ENCODE data around the gene TRIM63.

The TRIM63 gene

DNA sequence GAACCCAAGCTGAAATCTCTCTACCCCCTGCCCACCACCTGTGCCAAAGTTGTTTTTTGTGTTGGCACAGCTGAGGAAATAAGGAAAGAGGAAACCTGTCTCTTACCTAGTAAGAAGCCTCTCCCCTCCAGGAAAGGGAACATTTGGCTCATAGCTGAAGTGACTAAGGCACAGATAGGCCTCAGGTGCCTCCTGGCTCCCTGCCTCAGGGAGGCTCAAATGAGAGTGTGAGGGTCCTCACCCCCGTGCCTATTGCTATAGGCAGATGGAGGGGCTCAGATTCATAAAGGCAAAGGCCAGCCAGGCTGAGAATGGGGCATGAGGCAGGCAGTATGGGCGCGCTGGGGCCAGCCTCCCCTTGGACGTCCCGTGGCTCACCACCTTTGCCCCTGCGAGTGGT, 29.0 kb downstream of the TRIM63 start:
- H3K27me3 Mint-ChIP-seq, result peaks cover 34 to 48% of the 10 kb centered on the region in 2 donors

DNA sequence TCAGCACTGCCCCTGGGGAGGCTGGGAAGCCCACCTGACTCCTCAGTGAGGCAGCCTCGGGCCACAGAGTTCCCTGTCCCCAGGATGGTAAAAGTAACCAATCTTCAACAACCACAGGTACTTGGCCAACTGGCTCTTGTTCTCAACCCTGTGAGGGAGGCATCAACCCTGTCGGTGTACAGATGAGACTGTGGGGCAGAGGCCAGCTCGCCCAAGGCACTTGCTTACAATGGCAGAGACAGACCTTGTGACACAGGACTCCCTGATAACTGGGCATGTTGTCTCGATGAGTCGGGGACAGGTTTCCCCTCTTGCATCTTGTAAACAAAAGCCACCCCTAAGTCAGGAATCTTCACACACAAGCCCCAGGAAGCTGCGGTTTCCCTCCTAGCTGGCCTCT, 29.5 kb downstream of the TRIM63 start:
- H3K4me3 Mint-ChIP-seq, result no peak overlapping the region
- DNase-seq, result no peak
- H3K4me1 Mint-ChIP-seq, result peaks cover 18 to 24% of the 10 kb centered on the region in 2 donors
- H3K27ac Mint-ChIP-seq, result no peak overlapping the region
- H3K27me3 Mint-ChIP-seq, result peaks cover 29 to 43% of the 10 kb centered on the region in 2 donors
- H3K9me3 Mint-ChIP-seq, result no peaks in the 10 kb centered on the region
- no peak for ATAC-seq (replicated peaks)
- no peaks in the 10 kb centered on the region for H3K36me3 Mint-ChIP-seq

More for the DNA sequence above, 29.0 kb downstream of the TRIM63 start:
- H3K36me3 Mint-ChIP-seq, result no peaks in the 10 kb centered on the region
- H3K4me3 Mint-ChIP-seq, result no peak overlapping the region
- no peak overlapping the region for H3K27ac Mint-ChIP-seq
- H3K9me3 Mint-ChIP-seq, result no peaks in the 10 kb centered on the region
- no peak for DNase-seq
- H3K4me1 Mint-ChIP-seq, result peaks cover 18 to 24% of the 10 kb centered on the region in 2 donors
- no peak for ATAC-seq (replicated peaks)

DNA sequence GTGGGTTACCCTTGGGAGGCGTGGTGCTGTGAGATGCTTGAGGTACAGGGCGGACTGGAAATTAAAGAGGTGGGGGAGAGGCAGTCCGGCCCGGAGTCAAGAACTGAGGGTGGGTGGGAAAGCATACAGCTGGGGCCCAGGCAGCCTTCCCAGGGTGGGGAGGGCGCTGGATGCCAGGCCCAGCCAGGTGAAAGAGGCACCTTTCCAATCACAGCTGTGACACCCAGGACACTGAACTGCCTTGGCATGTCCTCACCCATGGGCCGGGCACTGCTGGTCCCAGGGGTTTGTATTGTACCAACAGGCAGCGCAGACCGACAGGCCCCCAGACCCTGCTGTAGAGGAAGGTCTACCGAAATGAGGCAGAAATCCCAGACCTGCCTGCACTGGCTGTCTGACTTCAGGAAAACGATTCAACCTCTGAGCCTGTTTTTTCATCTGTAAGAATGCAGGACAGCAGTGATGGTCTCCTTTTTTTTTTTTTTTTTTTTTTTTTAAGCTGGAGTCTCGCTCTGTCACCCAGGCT, 30.6 kb downstream of the TRIM63 start:
- no peak for ATAC-seq (replicated peaks)
- Mint-ChIP-seq H3K27me3 (peaks cover 28 to 42% of the 10 kb centered on the region in 2 donors), H3K4me1 (peaks cover 18 to 24% of the 10 kb centered on the region in 2 donors), H3K9me3 (no peaks in the 10 kb centered on the region), H3K4me3 (peak overlapping the region in 1 of 2 donors; percentile 10), H3K27ac (no peak overlapping the region), H3K36me3 (no peaks in the 10 kb centered on the region)
- DNase-seq, result no peak

DNA sequence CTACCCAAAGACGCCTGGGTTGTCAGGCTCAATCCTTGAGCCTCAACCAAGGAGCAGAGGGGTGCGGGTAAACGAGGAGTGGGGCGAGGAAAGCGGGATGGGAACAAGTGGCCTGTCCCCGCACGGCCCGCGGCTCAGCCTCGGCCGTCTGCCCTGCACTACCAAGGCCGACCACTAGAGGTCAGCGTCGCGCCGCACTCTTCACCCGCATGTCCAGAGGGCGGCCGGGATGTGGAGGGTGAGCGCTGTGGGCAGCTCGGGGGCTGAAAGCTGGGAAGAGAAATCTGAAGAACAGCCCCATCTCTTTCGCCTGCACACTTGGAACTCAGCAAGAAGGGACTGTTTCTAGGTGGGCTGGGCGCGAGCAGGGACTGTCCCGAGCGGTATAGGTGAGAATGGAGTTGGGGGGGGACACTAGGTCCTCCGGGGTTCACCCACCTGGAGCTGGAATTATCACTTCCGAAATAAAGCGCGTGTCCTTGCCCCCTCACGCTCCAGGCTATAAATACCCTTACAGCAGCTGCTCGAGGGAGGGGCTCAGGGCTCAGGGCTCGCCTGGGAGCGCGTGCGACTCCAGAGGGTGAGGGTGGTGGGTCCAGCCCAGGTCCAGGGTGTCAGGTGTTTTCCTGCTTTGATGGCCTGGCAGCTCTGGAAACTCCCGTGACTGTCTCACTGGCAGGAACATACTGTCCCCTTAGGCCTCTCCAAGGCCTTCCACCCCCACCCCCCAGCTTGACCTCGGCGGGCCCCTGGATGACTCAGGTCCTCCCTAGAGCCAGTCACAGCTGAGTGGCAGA, 31.3 kb downstream of the TRIM63 start:
- peak; percentile 79 to 80 for ATAC-seq (replicated peaks)
- Mint-ChIP-seq H3K27ac (peak overlapping the region; percentile 85), H3K36me3 (no peaks in the 10 kb centered on the region), H3K9me3 (no peaks in the 10 kb centered on the region), H3K4me3 (peak overlapping the region; percentile 83 to 91), H3K27me3 (peaks cover 25 to 38% of the 10 kb centered on the region in 2 donors), H3K4me1 (peaks cover 18 to 24% of the 10 kb centered on the region in 2 donors)
- peak; percentile 62 for DNase-seq

DNA sequence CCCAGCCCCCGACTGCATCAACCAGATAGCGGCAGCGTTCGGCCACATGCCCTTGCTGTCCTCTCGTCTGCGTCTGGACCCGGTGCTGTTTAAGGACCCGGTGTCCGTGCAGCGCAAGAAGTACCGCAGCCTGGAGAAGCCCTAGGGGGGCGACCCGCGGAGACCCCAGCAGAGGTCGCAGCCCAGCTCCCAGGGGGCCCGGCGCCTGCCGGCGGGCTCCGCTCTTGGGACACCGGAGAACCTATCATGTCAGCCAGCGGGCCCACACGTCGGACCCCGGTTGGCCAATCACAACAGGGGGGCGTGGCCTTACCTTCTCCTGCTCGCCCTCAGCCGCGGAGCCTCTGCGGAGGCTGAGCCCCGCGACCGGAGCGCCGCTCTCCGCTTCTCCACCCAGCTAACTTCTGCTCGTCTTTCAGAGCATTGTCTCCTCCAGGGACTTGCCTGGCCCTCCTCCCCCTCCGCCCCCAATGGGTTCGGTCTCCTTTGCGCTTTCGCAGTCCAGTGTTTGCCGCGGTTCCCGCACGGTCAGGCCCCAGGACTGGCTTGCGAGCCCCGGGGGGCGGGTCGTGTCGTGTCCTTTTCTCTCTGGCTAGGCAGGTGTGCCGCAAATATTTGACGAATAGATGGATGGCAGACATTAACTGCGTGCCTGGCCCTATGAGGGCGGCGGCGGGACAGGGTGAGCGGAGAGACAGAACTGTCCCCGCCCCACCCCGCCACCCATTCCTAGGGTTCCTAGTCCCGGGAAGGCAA, 32.0 kb downstream of the TRIM63 start:
- Mint-ChIP-seq H3K9me3 (no peaks in the 10 kb centered on the region), H3K27me3 (peaks cover 33 to 43% of the 10 kb centered on the region in 2 donors), H3K4me3 (peak overlapping the region; percentile 83 to 91), H3K4me1 (peaks cover 18 to 24% of the 10 kb centered on the region in 2 donors), H3K36me3 (no peaks in the 10 kb centered on the region), H3K27ac (peak overlapping the region; percentile 85)
- ATAC-seq (replicated peaks) (peak; percentile 93 to 96), DNase-seq (peak; percentile 83)

DNA sequence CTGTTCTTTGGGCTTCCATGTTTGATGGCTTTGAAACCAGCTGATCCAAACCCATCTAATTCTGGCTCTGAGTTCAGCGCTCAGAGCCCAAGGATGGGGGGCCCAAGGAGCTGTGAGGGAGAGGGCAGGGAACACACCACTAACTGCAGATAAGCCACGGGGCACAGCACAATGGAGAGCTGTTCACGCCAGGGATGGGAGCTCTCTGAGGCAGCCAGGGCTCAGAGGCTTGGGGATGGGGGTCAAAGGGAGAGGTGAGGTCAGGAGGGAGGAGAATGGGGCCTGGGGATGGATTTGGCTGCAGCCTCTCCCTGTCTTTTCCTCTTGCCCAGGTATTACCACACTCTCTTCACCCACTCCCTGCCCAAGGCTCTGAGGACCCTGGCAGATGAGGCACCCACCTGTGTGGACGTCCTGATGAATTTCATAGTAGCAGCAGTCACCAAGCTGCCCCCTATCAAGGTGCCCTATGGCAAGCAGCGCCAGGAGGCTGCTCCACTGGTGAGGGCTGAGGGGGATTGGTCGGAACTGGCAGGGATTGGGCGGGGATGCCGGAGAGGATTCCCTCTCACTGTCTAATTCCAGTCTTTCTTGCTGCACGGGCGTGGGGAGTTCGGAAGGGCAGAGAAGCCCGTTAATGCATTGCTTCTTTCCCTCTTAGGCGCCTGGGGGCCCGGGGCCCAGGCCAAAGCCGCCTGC, 32.8 kb downstream of the TRIM63 start:
- H3K36me3 Mint-ChIP-seq, result no peaks in the 10 kb centered on the region
- H3K4me3 Mint-ChIP-seq, result peak overlapping the region; percentile 83 to 91
- H3K27ac Mint-ChIP-seq, result peak overlapping the region; percentile 37
- H3K9me3 Mint-ChIP-seq, result no peaks in the 10 kb centered on the region
- no peak for ATAC-seq (replicated peaks)
- DNase-seq, result no peak
- H3K4me1 Mint-ChIP-seq, result peaks cover 18 to 24% of the 10 kb centered on the region in 2 donors
- H3K27me3 Mint-ChIP-seq, result peaks cover 35 to 46% of the 10 kb centered on the region in 2 donors

DNA sequence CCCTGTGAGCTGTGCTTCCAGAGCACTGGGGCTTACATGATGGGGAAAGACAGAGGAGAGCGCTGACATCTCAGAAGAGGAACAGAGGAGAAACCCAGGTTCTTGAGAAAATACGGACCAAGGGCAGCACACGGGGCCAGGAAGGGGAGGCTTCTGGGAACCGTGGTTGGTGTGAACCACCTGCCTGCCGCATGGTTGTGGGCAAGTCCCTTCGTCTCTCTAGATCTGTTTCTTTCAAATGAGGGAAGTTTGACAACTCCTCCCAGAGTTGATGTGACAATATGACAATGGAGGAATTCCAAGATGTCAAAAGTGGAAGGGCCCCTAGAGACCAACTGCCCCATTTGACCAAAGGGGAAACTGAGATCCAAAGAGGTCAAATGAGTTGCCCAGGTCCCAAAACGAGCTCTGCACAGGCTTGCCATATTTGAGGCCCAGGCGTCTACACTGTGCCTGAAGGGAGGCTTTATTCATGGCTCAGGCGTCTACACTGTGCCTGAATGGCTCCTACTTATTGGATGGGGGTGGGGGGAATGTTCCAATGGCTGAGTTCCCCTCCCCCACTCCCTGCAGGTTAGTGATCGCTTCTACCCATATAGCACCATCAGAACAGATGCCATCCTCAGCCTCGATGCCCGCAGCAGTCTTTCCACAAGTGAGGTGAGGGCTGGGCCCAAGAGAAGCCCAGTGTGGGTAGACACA, 34.6 kb downstream of the TRIM63 start:
- Mint-ChIP-seq H3K27ac (no peak overlapping the region), H3K4me1 (peaks cover 19 to 26% of the 10 kb centered on the region in 2 donors), H3K9me3 (no peaks in the 10 kb centered on the region), H3K27me3 (peaks cover 31 to 59% of the 10 kb centered on the region in 2 donors), H3K36me3 (no peaks in the 10 kb centered on the region), H3K4me3 (no peak overlapping the region)
- DNase-seq, result no peak
- ATAC-seq (replicated peaks), result no peak

DNA sequence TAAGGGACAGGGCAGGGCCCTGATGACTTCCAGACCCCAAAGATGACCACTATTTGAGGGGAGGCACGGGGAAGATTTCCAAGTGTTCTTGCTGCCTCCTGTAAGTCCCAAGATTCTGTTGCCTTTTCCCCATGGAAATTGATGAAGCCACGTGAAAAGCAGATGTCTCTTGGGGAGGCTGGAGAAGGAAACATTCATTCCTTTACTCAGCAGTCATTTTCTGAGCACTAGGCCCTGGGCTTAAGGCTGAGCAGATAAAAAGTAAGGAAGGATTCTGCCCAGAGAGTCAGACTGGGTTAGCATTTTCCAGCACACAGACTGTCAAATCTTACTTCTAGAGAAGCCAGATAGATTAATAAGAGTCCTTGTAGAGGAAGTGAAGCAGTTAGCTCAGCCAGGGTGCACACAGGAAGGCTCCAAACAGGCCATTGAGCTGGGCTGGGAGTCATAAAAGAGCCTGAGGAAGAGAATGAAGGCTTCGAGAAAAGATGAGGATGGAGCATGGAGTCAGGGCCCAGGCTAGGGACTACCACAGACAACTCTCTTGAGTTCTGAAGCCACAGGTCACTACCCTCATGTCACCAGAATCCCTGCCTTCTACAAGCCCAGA, 35.7 kb downstream of the TRIM63 start:
- no peaks in the 10 kb centered on the region for H3K9me3 Mint-ChIP-seq
- H3K27me3 Mint-ChIP-seq, result peaks cover 31 to 58% of the 10 kb centered on the region in 2 donors
- DNase-seq (no peak), ATAC-seq (replicated peaks) (no peak)
- H3K4me1 Mint-ChIP-seq, result peaks cover 22 to 29% of the 10 kb centered on the region in 2 donors
- no peaks in the 10 kb centered on the region for H3K36me3 Mint-ChIP-seq
- no peak overlapping the region for H3K4me3 Mint-ChIP-seq
- H3K27ac Mint-ChIP-seq, result no peak overlapping the region

DNA sequence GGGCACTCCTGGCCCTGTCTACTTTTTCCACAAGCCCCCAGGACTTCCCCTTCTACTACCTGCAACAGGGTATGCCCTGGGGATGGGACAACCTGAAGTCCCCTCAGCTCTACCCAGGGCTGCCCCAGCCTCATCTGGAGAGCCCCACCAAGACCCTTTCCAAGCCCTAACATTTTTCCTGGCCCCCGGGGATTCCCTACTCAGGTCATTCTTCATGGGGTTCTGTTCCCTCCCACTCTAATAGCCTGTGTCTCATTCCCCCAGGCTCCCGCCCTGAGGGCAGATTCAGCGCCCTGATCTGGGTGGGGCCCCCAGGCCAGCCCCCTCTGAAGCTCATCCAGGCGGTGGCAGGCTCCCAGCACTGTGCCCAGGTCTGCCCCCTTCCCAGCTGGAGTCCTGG, 36.2 kb downstream of the TRIM63 start:
- H3K27ac Mint-ChIP-seq, result no peak overlapping the region
- ATAC-seq (replicated peaks) (no peak), DNase-seq (no peak)
- H3K36me3 Mint-ChIP-seq, result no peaks in the 10 kb centered on the region
- H3K4me3 Mint-ChIP-seq, result no peak overlapping the region
- H3K4me1 Mint-ChIP-seq, result peaks cover 19 to 24% of the 10 kb centered on the region in 2 donors
- no peaks in the 10 kb centered on the region for H3K9me3 Mint-ChIP-seq
- H3K27me3 Mint-ChIP-seq, result peaks cover 27 to 53% of the 10 kb centered on the region in 2 donors

DNA sequence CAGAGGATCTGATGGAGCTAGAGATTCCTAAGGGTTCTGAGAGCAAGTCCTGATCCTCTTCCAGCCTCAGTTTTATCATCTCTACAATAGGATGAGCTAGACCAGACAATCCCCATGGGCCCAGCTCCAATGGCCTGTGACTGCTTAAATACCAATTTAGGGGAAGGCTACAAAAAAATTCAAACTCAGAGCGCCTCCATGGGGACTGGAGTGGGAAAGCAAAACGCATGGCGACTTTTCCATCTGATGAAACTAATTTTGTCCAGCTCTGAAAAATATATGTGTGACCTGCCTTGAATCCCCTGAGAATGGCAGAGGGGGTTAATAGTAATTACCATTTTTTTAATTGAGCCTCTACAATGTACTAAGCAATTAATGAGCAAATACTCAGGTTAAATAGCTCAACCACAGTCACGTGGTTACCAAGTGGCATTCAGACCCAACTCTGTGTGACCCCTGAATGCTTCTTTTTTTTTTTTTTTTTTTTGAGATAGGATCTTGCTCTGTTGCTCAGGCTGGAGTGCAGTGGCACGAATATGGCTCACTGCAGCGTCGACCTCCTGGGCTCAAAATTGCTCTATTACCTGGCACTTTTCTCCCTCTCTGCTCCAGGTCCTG, 37.5 kb downstream of the TRIM63 start:
- ATAC-seq (replicated peaks), result no peak
- no peaks in the 10 kb centered on the region for H3K9me3 Mint-ChIP-seq

DNA sequence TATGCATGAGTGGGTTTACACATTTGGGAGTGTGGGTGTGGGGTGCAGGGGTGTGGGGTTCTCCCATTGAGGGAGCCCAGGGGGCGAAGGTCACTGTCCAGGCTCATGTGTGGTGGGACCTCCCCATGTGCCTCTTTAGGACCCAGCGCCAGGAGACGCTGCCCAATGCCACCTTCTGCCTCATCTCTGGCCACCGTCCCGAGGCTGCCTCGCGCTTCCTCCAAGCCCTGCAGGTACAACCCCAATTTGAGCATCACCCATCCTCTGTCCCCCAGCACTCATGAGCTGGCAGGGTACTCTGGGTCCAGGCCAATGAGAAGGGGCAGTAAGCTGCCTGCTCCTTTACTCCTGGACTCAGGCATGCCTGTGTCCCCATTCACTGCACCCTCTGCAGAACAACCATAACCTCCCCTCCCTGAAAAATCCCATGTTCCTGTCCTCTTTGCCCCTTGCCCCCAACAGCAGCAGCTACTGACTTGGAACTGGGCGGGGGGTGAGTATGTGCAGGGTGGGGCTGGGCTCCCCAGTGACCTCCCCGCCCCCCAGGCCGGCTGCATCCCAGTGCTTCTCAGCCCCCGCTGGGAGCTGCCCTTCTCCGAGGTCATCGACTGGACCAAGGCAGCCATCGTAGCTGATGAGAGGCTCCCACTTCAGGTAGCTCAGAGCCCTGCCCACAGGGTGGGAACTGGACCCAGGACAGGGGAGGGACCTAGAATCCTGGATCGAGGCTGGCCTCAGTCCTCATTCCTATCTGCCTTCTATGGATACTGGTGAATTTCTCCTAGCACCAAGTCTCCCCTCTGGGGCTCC, 38.2 kb downstream of the TRIM63 start:
- DNase-seq (no peak), ATAC-seq (replicated peaks) (no peak)
- Mint-ChIP-seq H3K27ac (no peak overlapping the region), H3K4me1 (peaks cover 4 to 5% of the 10 kb centered on the region in 2 donors), H3K36me3 (no peaks in the 10 kb centered on the region), H3K27me3 (peaks cover 24 to 43% of the 10 kb centered on the region in 2 donors), H3K4me3 (no peak overlapping the region), H3K9me3 (no peaks in the 10 kb centered on the region)

More for the DNA sequence above, 37.5 kb downstream of the TRIM63 start:
- no peaks in the 10 kb centered on the region for H3K36me3 Mint-ChIP-seq
- H3K27me3 Mint-ChIP-seq, result peaks cover 27 to 50% of the 10 kb centered on the region in 2 donors
- H3K27ac Mint-ChIP-seq, result no peak overlapping the region
- DNase-seq, result no peak
- H3K4me3 Mint-ChIP-seq, result no peak overlapping the region
- H3K4me1 Mint-ChIP-seq, result peaks cover 10 to 11% of the 10 kb centered on the region in 2 donors

DNA sequence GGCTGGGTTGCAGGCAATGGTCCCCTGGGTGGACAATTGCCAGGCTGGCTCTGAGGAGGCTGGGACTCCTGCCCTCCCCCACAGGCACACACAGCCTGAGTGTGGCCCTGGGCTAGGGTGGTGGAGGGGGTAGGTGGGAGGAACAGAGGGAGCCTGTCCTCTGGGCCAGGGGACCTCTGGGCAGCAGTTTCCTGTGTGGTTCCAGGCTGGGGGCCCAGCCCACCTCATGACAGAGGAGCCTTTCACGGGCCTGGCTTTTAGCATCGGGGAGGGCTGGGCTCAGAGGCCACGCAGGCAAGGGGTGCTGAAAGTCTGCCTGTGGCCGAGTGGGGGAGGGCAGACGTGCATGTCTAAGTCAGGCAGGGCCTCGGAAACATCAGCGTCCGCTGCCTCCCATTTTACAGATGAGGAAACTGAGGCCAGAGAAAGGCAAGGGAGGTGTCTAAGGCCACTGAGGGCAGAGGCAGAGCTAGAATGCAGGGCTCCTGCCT, 38.9 kb downstream of the TRIM63 start:
- no peak overlapping the region for H3K4me3 Mint-ChIP-seq

More for the DNA sequence above, 38.9 kb downstream of the TRIM63 start:
- Mint-ChIP-seq H3K4me1 (peaks cover 4 to 5% of the 10 kb centered on the region in 2 donors), H3K9me3 (no peaks in the 10 kb centered on the region), H3K27ac (no peak overlapping the region), H3K27me3 (peaks cover 18 to 35% of the 10 kb centered on the region in 2 donors), H3K36me3 (no peaks in the 10 kb centered on the region)
- peak in 1 of 2 donors; percentile 6 for ATAC-seq (replicated peaks)
- no peak for DNase-seq

Data from stimulated activated naive B cell treated with anti-CD40 and anti-IgM and Interleukin-4, amounts not matched to agents 10 μg/mL and 1 μg/mL and 100 μg/mL, for 72 hours (primary cell).